Hepatic stellate cell (primary cell): ENCODE data around the gene ANKLE2.
"Not testable (repeated sequence)": the region's sequence is repeated elsewhere in the genome, so short reads cannot be mapped to it uniquely, and the experiment has no call there.

Experiments used
- DNase-seq: peaks from one replicate; pipeline ENCODE4 v3.0.0; 2011; ENCODE audit warnings: low spot score

ANKLE2 gene

GRCh38 chr12:132761032-132761920 is at the start of gene ANKLE2:
Gene ANKLE2 (minus strand): TSS chr12:132761832. CDS start chr12:132761798, 34 bp downstream.
- peak; percentile 86 for DNase-seq

GRCh38 chr12:132809391-132809790 is 47.8 kb upstream of the ANKLE2 start:
- DNase-seq: not testable (repeated sequence)

- DNase-seq: no peak
Observed at GRCh38 chr12:132807295-132808092, 45.9 kb upstream of the ANKLE2 start.

GRCh38 chr12:132806857-132807256 is 45.2 kb upstream of the ANKLE2 start:
- no peak for DNase-seq

GRCh38 chr12:132804426-132804861 is 42.8 kb upstream of the ANKLE2 start:
- DNase-seq: no peak

- DNase-seq: no peak
Observed at GRCh38 chr12:132803888-132804287, 42.3 kb upstream of the ANKLE2 start.

- DNase-seq: no peak
Observed at GRCh38 chr12:132803125-132803524, 41.5 kb upstream of the ANKLE2 start.

- DNase-seq: no peak
Observed at GRCh38 chr12:132801741-132802140, 40.1 kb upstream of the ANKLE2 start.

- DNase-seq: no peak
Observed at GRCh38 chr12:132798836-132799235, 37.2 kb upstream of the ANKLE2 start.

- no peak for DNase-seq
Observed at GRCh38 chr12:132797820-132798570, 36.4 kb upstream of the ANKLE2 start.

- no peak for DNase-seq
Observed at GRCh38 chr12:132795847-132796246, 34.2 kb upstream of the ANKLE2 start.

- not testable (repeated sequence) for DNase-seq
Observed at GRCh38 chr12:132791940-132792339, 30.3 kb upstream of the ANKLE2 start.

GRCh38 chr12:132789099-132789471 is 27.5 kb upstream of the ANKLE2 start:
- no peak for DNase-seq

- peak; percentile 45 for DNase-seq
Observed at GRCh38 chr12:132788375-132789098, 26.9 kb upstream of the ANKLE2 start.

- DNase-seq: no peak
Observed at GRCh38 chr12:132787877-132788276, 26.2 kb upstream of the ANKLE2 start.

- no peak for DNase-seq
Observed at GRCh38 chr12:132786192-132786591, 24.6 kb upstream of the ANKLE2 start.

- DNase-seq: no peak
Observed at GRCh38 chr12:132784580-132784979, 22.9 kb upstream of the ANKLE2 start.

- DNase-seq: no peak
Observed at GRCh38 chr12:132783917-132784531, 22.4 kb upstream of the ANKLE2 start.

GRCh38 chr12:132781938-132782337 is 20.3 kb upstream of the ANKLE2 start:
- no peak for DNase-seq

- DNase-seq: no peak
Observed at GRCh38 chr12:132779781-132780353, 18.2 kb upstream of the ANKLE2 start.

- no peak for DNase-seq
Observed at GRCh38 chr12:132777614-132778013, 16.0 kb upstream of the ANKLE2 start.
